ENCODE data around the gene PCCA.

The PCCA gene

GRCh38 chr13:100564444-100565223 is 475.7 kb downstream of the PCCA start:
- H3K27ac ChIP-seq (ENCODE audit: low read depth, low read length): no peak overlapping the region
- H3K79me2 ChIP-seq (ENCODE audit: insufficient read depth, low read length): no peaks in the 10 kb centered on the region
- H3K4me3 ChIP-seq (ENCODE audit: insufficient read depth, low read length, poor library complexity, severe bottlenecking): no peak overlapping the region
- H3K36me3 ChIP-seq (ENCODE audit: low read length): no peaks in the 10 kb centered on the region
- H3K9ac ChIP-seq (ENCODE audit: low read length): no peak overlapping the region
- H3F3A ChIP-seq (ENCODE audit: insufficient read depth): no peaks in the 10 kb centered on the region
- H2AFZ ChIP-seq (ENCODE audit: low read depth, low read length, severe bottlenecking): no peak overlapping the region
- H3K27me3 ChIP-seq (ENCODE audit: low read length): no peaks in the 10 kb centered on the region
- no peak overlapping the region for H3K4me2 ChIP-seq (ENCODE audit: low read depth, low read length, poor library complexity, severe bottlenecking)
- no peaks in the 10 kb centered on the region for H3K9me2 ChIP-seq (replicated peaks; ENCODE audit: insufficient read depth, low read length)
- H4K20me1 ChIP-seq (ENCODE audit: low read depth, low read length): no peaks in the 10 kb centered on the region
- no peaks in the 10 kb centered on the region for H3K9me3 ChIP-seq (ENCODE audit: insufficient read depth, low read length)
- no peak for TF ChIP-seq EZH2phosphoT487 (conservative IDR thresholded peaks at IDR 0.05; ENCODE audit: low read length)
- TF ChIP-seq, protein P1, sequence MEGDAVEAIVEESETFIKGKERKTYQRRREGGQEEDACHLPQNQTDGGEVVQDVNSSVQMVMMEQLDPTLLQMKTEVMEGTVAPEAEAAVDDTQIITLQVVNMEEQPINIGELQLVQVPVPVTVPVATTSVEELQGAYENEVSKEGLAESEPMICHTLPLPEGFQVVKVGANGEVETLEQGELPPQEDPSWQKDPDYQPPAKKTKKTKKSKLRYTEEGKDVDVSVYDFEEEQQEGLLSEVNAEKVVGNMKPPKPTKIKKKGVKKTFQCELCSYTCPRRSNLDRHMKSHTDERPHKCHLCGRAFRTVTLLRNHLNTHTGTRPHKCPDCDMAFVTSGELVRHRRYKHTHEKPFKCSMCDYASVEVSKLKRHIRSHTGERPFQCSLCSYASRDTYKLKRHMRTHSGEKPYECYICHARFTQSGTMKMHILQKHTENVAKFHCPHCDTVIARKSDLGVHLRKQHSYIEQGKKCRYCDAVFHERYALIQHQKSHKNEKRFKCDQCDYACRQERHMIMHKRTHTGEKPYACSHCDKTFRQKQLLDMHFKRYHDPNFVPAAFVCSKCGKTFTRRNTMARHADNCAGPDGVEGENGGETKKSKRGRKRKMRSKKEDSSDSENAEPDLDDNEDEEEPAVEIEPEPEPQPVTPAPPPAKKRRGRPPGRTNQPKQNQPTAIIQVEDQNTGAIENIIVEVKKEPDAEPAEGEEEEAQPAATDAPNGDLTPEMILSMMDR (IDR thresholded peaks at IDR 0.05; ENCODE audit: insufficient read depth, low read length, poor library complexity, severe bottlenecking): no peak

GRCh38 chr13:100565286-100565685 is 476.4 kb downstream of the PCCA start:
- no peak overlapping the region for H3K9ac ChIP-seq (ENCODE audit: low read length)
- H4K20me1 ChIP-seq (ENCODE audit: low read depth, low read length): no peaks in the 10 kb centered on the region
- H3K9me2 ChIP-seq (replicated peaks; ENCODE audit: insufficient read depth, low read length): no peaks in the 10 kb centered on the region
- no peaks in the 10 kb centered on the region for H3F3A ChIP-seq (ENCODE audit: insufficient read depth)
- H3K4me3 ChIP-seq (ENCODE audit: insufficient read depth, low read length, poor library complexity, severe bottlenecking): no peak overlapping the region
- no peak overlapping the region for H3K4me2 ChIP-seq (ENCODE audit: low read depth, low read length, poor library complexity, severe bottlenecking)
- H3K9me3 ChIP-seq (ENCODE audit: insufficient read depth, low read length): no peaks in the 10 kb centered on the region
- H3K36me3 ChIP-seq (ENCODE audit: low read length): no peaks in the 10 kb centered on the region
- no peaks in the 10 kb centered on the region for H3K27me3 ChIP-seq (ENCODE audit: low read length)
- no peak overlapping the region for H2AFZ ChIP-seq (ENCODE audit: low read depth, low read length, severe bottlenecking)
- no peaks in the 10 kb centered on the region for H3K79me2 ChIP-seq (ENCODE audit: insufficient read depth, low read length)
- TF ChIP-seq, protein P1 (IDR thresholded peaks at IDR 0.05; ENCODE audit: insufficient read depth, low read length, poor library complexity, severe bottlenecking): no peak
- no peak for TF ChIP-seq EZH2phosphoT487 (conservative IDR thresholded peaks at IDR 0.05; ENCODE audit: low read length)
- H3K27ac ChIP-seq (ENCODE audit: low read depth, low read length): no peak overlapping the region

GRCh38 chr13:100566543-100566942 is 477.6 kb downstream of the PCCA start:
- no peak overlapping the region for H3K4me3 ChIP-seq (ENCODE audit: insufficient read depth, low read length, poor library complexity, severe bottlenecking)
- no peak overlapping the region for H3K27ac ChIP-seq (ENCODE audit: low read depth, low read length)
- TF ChIP-seq, protein P1 (IDR thresholded peaks at IDR 0.05; ENCODE audit: insufficient read depth, low read length, poor library complexity, severe bottlenecking): no peak
- TF ChIP-seq EZH2phosphoT487 (conservative IDR thresholded peaks at IDR 0.05; ENCODE audit: low read length): no peak
- H3K9me2 ChIP-seq (replicated peaks; ENCODE audit: insufficient read depth, low read length): no peaks in the 10 kb centered on the region
- H4K20me1 ChIP-seq (ENCODE audit: low read depth, low read length): no peaks in the 10 kb centered on the region
- H3F3A ChIP-seq (ENCODE audit: insufficient read depth): no peaks in the 10 kb centered on the region
- no peaks in the 10 kb centered on the region for H3K79me2 ChIP-seq (ENCODE audit: insufficient read depth, low read length)
- H3K36me3 ChIP-seq (ENCODE audit: low read length): no peaks in the 10 kb centered on the region
- H3K9me3 ChIP-seq (ENCODE audit: insufficient read depth, low read length): no peaks in the 10 kb centered on the region
- H2AFZ ChIP-seq (ENCODE audit: low read depth, low read length, severe bottlenecking): no peak overlapping the region
- no peak overlapping the region for H3K4me2 ChIP-seq (ENCODE audit: low read depth, low read length, poor library complexity, severe bottlenecking)
- H3K9ac ChIP-seq (ENCODE audit: low read length): no peak overlapping the region
- no peaks in the 10 kb centered on the region for H3K27me3 ChIP-seq (ENCODE audit: low read length)
